Epithelial cell of esophagus (primary cell): ENCODE data around the gene MAD1L1.

Experiments used
- DNase-seq: peaks from one replicate; pipeline ENCODE4 v3.0.0; 2010; ENCODE audit warnings: low read depth
- H3K4me3 ChIP-seq: 2 replicates; pipeline ENCODE4 v1.5.1; 2011; ENCODE audit warnings: mild to moderate bottlenecking, low read length, control low read depth
- TF ChIP-seq, protein P1 (sequence below): IDR thresholded peaks from 2 replicates; pipeline ENCODE4 v1.5.1; 2011; ENCODE audit warnings: low read depth, mild to moderate bottlenecking, low read length, control low read depth, inconsistent platforms; ENCODE audit not compliant: insufficient read depth; ENCODE audit errors: missing control alignments

MAD1L1 gene

DNA sequence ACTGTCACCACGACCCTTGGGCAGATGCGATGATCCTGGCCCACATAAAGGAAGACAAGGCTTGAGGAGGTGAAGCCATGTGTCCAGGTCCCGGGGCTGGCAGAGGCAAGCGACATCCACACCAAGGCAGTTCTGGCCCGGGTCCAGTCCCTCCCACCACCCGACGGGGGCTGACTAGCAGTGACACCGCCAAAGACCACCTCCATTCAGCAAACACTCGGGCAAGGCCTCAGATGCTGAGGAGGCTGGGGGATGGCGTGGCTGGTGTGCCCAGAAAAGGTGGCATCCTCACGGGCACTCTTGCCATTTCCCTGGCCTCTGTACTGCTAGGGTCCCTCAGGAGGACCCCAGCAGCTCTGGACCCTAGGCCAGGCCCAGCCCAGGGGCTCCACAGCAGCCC lies 343.7 kb downstream of the MAD1L1 start:
- TF ChIP-seq, protein P1, sequence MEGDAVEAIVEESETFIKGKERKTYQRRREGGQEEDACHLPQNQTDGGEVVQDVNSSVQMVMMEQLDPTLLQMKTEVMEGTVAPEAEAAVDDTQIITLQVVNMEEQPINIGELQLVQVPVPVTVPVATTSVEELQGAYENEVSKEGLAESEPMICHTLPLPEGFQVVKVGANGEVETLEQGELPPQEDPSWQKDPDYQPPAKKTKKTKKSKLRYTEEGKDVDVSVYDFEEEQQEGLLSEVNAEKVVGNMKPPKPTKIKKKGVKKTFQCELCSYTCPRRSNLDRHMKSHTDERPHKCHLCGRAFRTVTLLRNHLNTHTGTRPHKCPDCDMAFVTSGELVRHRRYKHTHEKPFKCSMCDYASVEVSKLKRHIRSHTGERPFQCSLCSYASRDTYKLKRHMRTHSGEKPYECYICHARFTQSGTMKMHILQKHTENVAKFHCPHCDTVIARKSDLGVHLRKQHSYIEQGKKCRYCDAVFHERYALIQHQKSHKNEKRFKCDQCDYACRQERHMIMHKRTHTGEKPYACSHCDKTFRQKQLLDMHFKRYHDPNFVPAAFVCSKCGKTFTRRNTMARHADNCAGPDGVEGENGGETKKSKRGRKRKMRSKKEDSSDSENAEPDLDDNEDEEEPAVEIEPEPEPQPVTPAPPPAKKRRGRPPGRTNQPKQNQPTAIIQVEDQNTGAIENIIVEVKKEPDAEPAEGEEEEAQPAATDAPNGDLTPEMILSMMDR, result no peak
- no peak overlapping the region for H3K4me3 ChIP-seq

DNA sequence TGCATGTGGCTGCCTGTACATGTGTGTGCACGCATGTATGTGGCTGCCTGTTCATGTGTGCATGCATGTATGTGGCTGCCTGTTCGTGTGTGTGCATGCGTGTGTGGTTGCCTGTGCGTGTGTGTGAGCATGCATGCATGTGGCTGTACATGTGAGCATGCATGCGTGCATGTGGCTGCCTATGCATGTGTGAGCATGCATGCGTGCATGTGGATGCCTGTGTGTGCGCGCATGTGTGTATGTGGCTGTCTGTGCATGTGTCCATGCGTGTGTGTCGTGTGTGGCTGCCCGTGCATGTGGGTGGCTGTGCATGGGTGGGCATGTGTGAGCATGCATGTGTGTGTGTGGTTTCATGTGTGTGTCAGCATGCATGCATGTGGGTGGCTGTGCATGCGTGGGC lies 344.3 kb downstream of the MAD1L1 start:
- TF ChIP-seq, protein P1, result no peak
- no peak for DNase-seq
- H3K4me3 ChIP-seq, result no peak overlapping the region

More for the DNA sequence above, 343.7 kb downstream of the MAD1L1 start:
- no peak for DNase-seq

GRCh38 chr7:1887251-1887650 lies 345.5 kb downstream of the MAD1L1 start:
- DNase-seq, result no peak
- TF ChIP-seq, protein P1, result no peak
- no peak overlapping the region for H3K4me3 ChIP-seq

DNA sequence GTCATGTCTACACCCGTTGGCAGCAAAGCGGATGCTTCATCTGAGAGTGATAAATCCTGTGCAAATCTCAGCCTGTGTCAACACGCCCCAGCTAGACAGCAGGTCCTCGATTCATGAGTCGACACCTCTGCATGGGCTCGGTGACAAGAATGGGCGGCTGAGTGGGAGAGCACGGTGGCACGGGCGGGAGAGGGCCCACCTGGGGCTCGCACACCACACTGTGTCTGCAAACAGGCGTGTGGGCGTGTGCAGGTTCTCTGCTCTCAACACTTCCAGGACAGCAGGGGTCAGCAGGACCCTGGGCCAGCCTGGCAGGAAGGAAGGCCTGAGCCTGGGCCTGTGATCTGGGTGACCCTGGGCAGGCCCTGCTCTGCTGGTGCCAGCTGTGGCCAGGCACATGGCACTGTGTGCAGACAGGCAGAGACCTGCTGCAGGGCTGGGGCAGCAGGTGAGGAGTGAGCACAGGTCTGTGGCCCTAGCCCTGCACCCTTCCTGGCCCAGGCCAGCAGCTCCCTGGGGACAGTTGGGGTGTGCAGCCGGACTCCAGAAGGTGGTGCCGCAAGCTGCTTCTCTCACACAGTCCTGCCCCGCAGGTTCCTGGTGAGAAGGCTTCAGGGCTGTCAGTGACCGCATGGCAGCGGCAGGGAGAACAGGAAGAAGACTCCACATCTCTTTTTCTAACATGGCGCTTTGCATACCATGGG lies 346.2 kb downstream of the MAD1L1 start:
- peak; percentile 88 for DNase-seq
- no peak overlapping the region for H3K4me3 ChIP-seq

GRCh38 chr7:1885465-1886226 lies 347.1 kb downstream of the MAD1L1 start:
- TF ChIP-seq, protein P1, result no peak

More for the DNA sequence above, 346.2 kb downstream of the MAD1L1 start:
- TF ChIP-seq, protein P1, result no peak

GRCh38 chr7:1884583-1885350 lies 348.0 kb downstream of the MAD1L1 start:
- peak; percentile 30 for DNase-seq
- H3K4me3 ChIP-seq, result no peak overlapping the region
- TF ChIP-seq, protein P1, result no peak

More at GRCh38 chr7:1885465-1886226, 347.1 kb downstream of the MAD1L1 start:
- no peak for DNase-seq
- no peak overlapping the region for H3K4me3 ChIP-seq
